H1 (cell line): ENCODE results near the gene ATP1B3. TPM values are rescaled to one million over a fixed set of nuclear protein-coding genes. Genes with fewer than 3 reads are reported as not detected.
"Not testable (repeated sequence)": the region's sequence is repeated elsewhere in the genome, so short reads cannot be mapped to it uniquely, and the experiment has no call there.

Source experiments
- CTCF ChIA-PET: fragments of 300-600 bp; sonication (Branson Sonifier 250); formaldehyde crosslinking; loops from one replicate; lab custom pipeline; 2021; ENCODE audit not compliant: partially characterized antibody; lab: Charles Lee
- POLR2A ChIA-PET: fragments of 300-600 bp; sonication (Branson Sonifier 250); formaldehyde crosslinking; loops from one replicate; lab custom pipeline; 2021; ENCODE audit warnings: inconsistent platforms; ENCODE audit not compliant: partially characterized antibody; lab: Charles Lee
- DNase-seq, 2 experiments: peaks; one replicate each; pipeline versions ENCODE4 v3.0.0 to v3.0.0-alpha.2; 2010 to 2022; ENCODE audit warnings: low spot score in 2 of 2, low read depth in 1 of 2, mixed read lengths in 1 of 2
- FAIRE-seq: peaks from 2 replicates; lab custom pipeline; 2011; peaks lifted over from hg19 to GRCh38; lab: Jason Lieb, UNC
- H2AFZ ChIP-seq: 2 replicates; pipeline ENCODE4 v1.8.1; 2012; ENCODE audit warnings: low read length, inconsistent platforms
- H2AK5ac ChIP-seq: 2 replicates; pipeline ENCODE4 v1.6.1; 2013; ENCODE audit warnings: low read depth, low read length
- H2BK120ac ChIP-seq: replicated peaks from 2 replicates; pipeline ENCODE3; 2013; ENCODE audit warnings: low read depth, low read length, inconsistent platforms
- H2BK12ac ChIP-seq: 2 replicates; pipeline ENCODE4 v1.6.1; 2013; ENCODE audit warnings: low read depth, low read length
- H2BK15ac ChIP-seq: 2 replicates; pipeline ENCODE4 v1.6.1; 2013; ENCODE audit warnings: low read length
- H2BK20ac ChIP-seq: 2 replicates; pipeline ENCODE4 v1.6.1; 2013; ENCODE audit warnings: low read length
- H2BK5ac ChIP-seq: 2 replicates; pipeline ENCODE4 v1.6.1; 2013; ENCODE audit warnings: low read depth, low read length
- H3K14ac ChIP-seq: 2 replicates; pipeline ENCODE4 v1.6.1; 2013; ENCODE audit warnings: inconsistent platforms; ENCODE audit not compliant: insufficient read length
- H3K18ac ChIP-seq: 2 replicates; pipeline ENCODE4 v1.6.1; 2013; ENCODE audit warnings: low read length; ENCODE audit errors: extremely low read depth
- H3K23ac ChIP-seq: 2 replicates; pipeline ENCODE4 v1.6.1; 2013; ENCODE audit warnings: inconsistent platforms; ENCODE audit not compliant: insufficient read length
- H3K23me2 ChIP-seq: 2 replicates; pipeline ENCODE4 v1.6.1; 2013; ENCODE audit warnings: low read depth, low read length
- H3K27ac ChIP-seq: 2 replicates; pipeline ENCODE4 v1.6.1; 2011; ENCODE audit warnings: low read depth, low read length, inconsistent platforms
- H3K27me3 ChIP-seq, 4 experiments: replicated peaks in 1 of 4; 1 replicate in 1 of 4; 2 replicates in 3 of 4; pipeline versions ENCODE4 v1.6.1 to v1.8.1; 2011 to 2013; ENCODE audit warnings: low read length in 3 of 4, mild to moderate bottlenecking in 3 of 4, inconsistent platforms in 2 of 4, mixed read lengths in 2 of 4, moderate library complexity in 1 of 4; ENCODE audit not compliant: control insufficient read depth in 3 of 4, insufficient read depth in 3 of 4; ENCODE audit errors: extremely low read depth in 1 of 4
- H3K36me3 ChIP-seq, 4 experiments: 2 replicates each; pipeline versions ENCODE4 v1.6.1 to v1.8.1; 2011 to 2013; ENCODE audit warnings: mild to moderate bottlenecking in 4 of 4, low read length in 3 of 4, moderate library complexity in 2 of 4, control low read depth in 1 of 4, inconsistent platforms in 1 of 4; ENCODE audit not compliant: insufficient read depth in 4 of 4, control insufficient read depth in 2 of 4
- H3K4ac ChIP-seq: replicated peaks from 2 replicates; pipeline ENCODE3; 2013; ENCODE audit warnings: low read length, low read depth, mixed read lengths, inconsistent platforms; ENCODE audit not compliant: insufficient read length
- H3K4me1 ChIP-seq, 4 experiments: replicated peaks in 1 of 4; 1 replicate in 1 of 4; 2 replicates in 3 of 4; pipeline versions ENCODE4 v1.6.1 to v1.8.1; 2011 to 2013; ENCODE audit warnings: low read length in 3 of 4, inconsistent platforms in 2 of 4, mixed read lengths in 1 of 4; ENCODE audit not compliant: insufficient read depth in 4 of 4, control insufficient read depth in 3 of 4
- H3K4me2 ChIP-seq, 2 experiments: 2 replicates each; pipeline versions ENCODE4 v1.6.1 to v1.8.1; 2011 to 2013; ENCODE audit warnings: low read depth in 2 of 2, low read length in 2 of 2, control low read depth in 1 of 2, inconsistent platforms in 1 of 2, mild to moderate bottlenecking in 1 of 2; ENCODE audit not compliant: insufficient read depth in 1 of 2
- H3K4me3 ChIP-seq, 4 experiments: fragments of 200-600, 300-600 bp in 1 of 4; sonication (generic), shearing (Covaris generic), sonication (Bioruptor Twin) in 1 of 4; 2 replicates each; pipeline versions ENCODE4 v1.5.1 to v1.8.1; 2011 to 2016; ENCODE audit warnings: low read length in 4 of 4, low read depth in 3 of 4, control low read depth in 2 of 4, inconsistent platforms in 2 of 4, mild to moderate bottlenecking in 2 of 4, mixed read lengths in 1 of 4, moderate library complexity in 1 of 4; ENCODE audit not compliant: insufficient read depth in 2 of 4; ENCODE audit errors: extremely low read depth in 1 of 4
- H3K56ac ChIP-seq: replicated peaks from 2 replicates; pipeline ENCODE3; 2013; ENCODE audit warnings: low read depth, mild to moderate bottlenecking, mixed read lengths, low read length, inconsistent platforms; ENCODE audit not compliant: insufficient read length
- H3K79me1 ChIP-seq: 2 replicates; pipeline ENCODE4 v1.6.1; 2013; ENCODE audit warnings: low read depth, low read length, control low read depth
- H3K79me2 ChIP-seq, 2 experiments: 2 replicates each; pipeline versions ENCODE4 v1.6.1 to v1.8.1; 2012 to 2013; ENCODE audit warnings: low read length in 2 of 2, mild to moderate bottlenecking in 2 of 2, inconsistent platforms in 1 of 2; ENCODE audit not compliant: insufficient read depth in 2 of 2, control insufficient read depth in 1 of 2
- H3K9ac ChIP-seq, 4 experiments: replicated peaks in 1 of 4; 1 replicate in 1 of 4; 2 replicates in 3 of 4; pipeline versions ENCODE4 v1.6.1 to v1.8.1; 2011 to 2013; ENCODE audit warnings: low read depth in 3 of 4, low read length in 3 of 4, control low read depth in 2 of 4, mild to moderate bottlenecking in 2 of 4, moderate library complexity in 2 of 4, inconsistent platforms in 1 of 4; ENCODE audit errors: extremely low read depth in 1 of 4
- H3K9me3 ChIP-seq, 2 experiments: 2 replicates each; pipeline versions ENCODE4 v1.6.1 to v1.8.1; 2012 to 2013; ENCODE audit warnings: mild to moderate bottlenecking in 2 of 2, moderate library complexity in 2 of 2, control low read depth in 1 of 2, inconsistent platforms in 1 of 2, low read depth in 1 of 2, low read length in 1 of 2, mixed read lengths in 1 of 2; ENCODE audit not compliant: insufficient read depth in 2 of 2
- H4K20me1 ChIP-seq, 2 experiments: replicated peaks in 1 of 2; 2 replicates each; pipeline versions ENCODE3 to v1.8.1; 2011 to 2013; ENCODE audit warnings: inconsistent platforms in 2 of 2, low read length in 2 of 2, mild to moderate bottlenecking in 1 of 2; ENCODE audit not compliant: insufficient read depth in 2 of 2, control insufficient read depth in 1 of 2
- H4K5ac ChIP-seq: 2 replicates; pipeline ENCODE4 v1.6.1; 2013; ENCODE audit warnings: low read length, low read depth, mixed read lengths, inconsistent platforms; ENCODE audit not compliant: insufficient read length
- H4K8ac ChIP-seq: 2 replicates; pipeline ENCODE4 v1.8.0; 2013; ENCODE audit warnings: mild to moderate bottlenecking, moderate library complexity, low read length, inconsistent platforms; ENCODE audit not compliant: insufficient read depth; ENCODE audit errors: extremely low read depth
- H4K91ac ChIP-seq: replicated peaks from 2 replicates; pipeline ENCODE3; 2013; ENCODE audit warnings: low read length, mixed read lengths, inconsistent platforms; ENCODE audit not compliant: insufficient read length
- WGBS, 2 experiments: shearing (Covaris generic) in 1 of 2; methylation state at CpG; one replicate each; pipeline versions ENCODE4 v1.1.6 to v1.1.7; 2013 to 2015; ENCODE audit warnings: low lambda C conversion rate in 2 of 2, mixed read lengths in 2 of 2, inconsistent platforms in 1 of 2, low coverage in 1 of 2, missing lambda C conversion rate in 1 of 2; ENCODE audit not compliant: insufficient replicate concordance in 2 of 2, insufficient coverage in 1 of 2, insufficient read length in 1 of 2; ENCODE audit errors: extremely low coverage in 1 of 2, missing lambda C conversion rate in 1 of 2; 5-methylcytosine and 5-hydroxymethylcytosine counted together
- polyA plus RNA-seq, 7 experiments: library from polyadenylated mRNA; depleted of rRNA in 3 of 7; stranded (reverse) in 5 of 7; unstranded in 2 of 7; fragments of >200 nt in 5 of 7; fragments of 200-250 nt in 2 of 7; gene quantifications; 1 replicate in 5 of 7; 2 replicates in 1 of 7; 4 replicates in 1 of 7; pipeline versions ENCODE4 v1.2.1 to v1.2.3, GENCODE V29; 2011 to 2013; ENCODE audit warnings: missing spikeins in 2 of 7, mixed read lengths in 2 of 7
- small RNA-seq: library from polyadenylated mRNA; stranded (forward); fragments of <200 nt; extraction: miRNeasy Mini kit (QIAGEN cat#:217004); gene quantifications from one replicate; pipeline ENCODE3, GENCODE V24; 2013; ENCODE audit not compliant: insufficient read depth
- total RNA-seq: library from RNA; stranded (reverse); fragmentation: NEBNext Ultra II Directional; extraction: Animal tissue kit (Norgen Biotek cat#: 25700); gene quantifications from 2 replicates; pipeline ENCODE4 v1.2.1, GENCODE V29; 2021

Gene ATP1B3
- total and polyA plus RNA-seq, 2 of the 8 experiments (the other 6 are each of a cell fraction or from before 2014, with no cell fraction given), result 233 to 342 TPM

DNA sequence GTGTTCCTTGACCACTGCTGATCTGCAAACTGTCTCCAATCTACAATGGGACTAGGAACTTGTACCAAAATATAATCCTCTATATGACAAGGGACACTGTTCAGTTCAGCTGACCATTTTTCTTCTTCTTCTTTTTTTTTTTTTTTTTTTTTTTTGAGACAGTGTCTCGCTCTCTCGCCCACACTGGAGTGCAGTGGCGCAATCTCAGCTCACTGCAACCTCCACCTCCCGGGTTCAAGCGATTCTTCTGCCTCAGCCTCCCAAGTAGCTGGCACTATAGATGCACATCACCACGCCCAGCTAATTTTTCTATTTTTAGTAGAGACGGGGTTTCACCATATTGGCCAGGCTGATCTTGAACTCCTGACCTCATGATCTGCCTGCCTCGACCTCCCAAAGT is 98.3 kb downstream of the ATP1B3 start:
- H3K4me1 ChIP-seq, H3K79me2 ChIP-seq, H3K79me1 ChIP-seq, H3K56ac ChIP-seq, H3K4ac ChIP-seq, DNase-seq, H3K9ac ChIP-seq, H2BK15ac ChIP-seq, H3K23me2 ChIP-seq, H3K4me3 ChIP-seq, H2AK5ac ChIP-seq, H2BK12ac ChIP-seq, H3K27ac ChIP-seq, H4K91ac ChIP-seq, POLR2A ChIA-PET, H3K4me2 ChIP-seq, H2BK5ac ChIP-seq, H4K20me1 ChIP-seq, H3K14ac ChIP-seq, H4K8ac ChIP-seq, H2AFZ ChIP-seq, H3K9me3 ChIP-seq, H2BK120ac ChIP-seq, H3K23ac ChIP-seq, FAIRE-seq, H3K27me3 ChIP-seq, H4K5ac ChIP-seq, H2BK20ac ChIP-seq, H3K18ac ChIP-seq: not testable (repeated sequence)
- 99% methylated on average over 7 of the region's 8 CpGs; no CpG with 5 or more reads in 1 of the 2 experiments for WGBS, 2 experiments
- peaks cover 5 to 61% (median 14%) of the 10 kb centered on the region in 4 experiments for H3K36me3 ChIP-seq
- CTCF ChIA-PET, result interaction anchor here (1.1 kb wide), 1 partner anchor 13 kb away, joined by 4 read pairs; no protein-coding TSS in a partner anchor

Small RNAs within 50 kb of the gene (small RNA-seq; reads per million reads assigned to genes)
- gene HMGN2P25 (not detected), gene RNU6-509P (not detected)

Other genes with a start within 250 kb of the ATP1B3 start
- gene RNF7, start 138.3 kb upstream of the ATP1B3 start, total RNA-seq, result 108 and 113 TPM in 2 replicates
- gene RNF7, start 138.3 kb upstream of the ATP1B3 start, polyA plus RNA-seq (2011; rRNA removed), result 59.5 and 78.4 TPM in 2 replicates
- not detected in 2 replicates for gene GRK7, start 113.2 kb upstream of the ATP1B3 start, total RNA-seq
- gene GRK7, start 113.2 kb upstream of the ATP1B3 start, polyA plus RNA-seq (2011; rRNA removed), result not detected in 2 replicates